SIG-M5 treated with dmso at 0.1 percent for 504 hours (cell line): ENCODE results near the gene SPNS2.

Experiments
- DNase-seq: peaks from one replicate; lab custom pipeline; 2025; ENCODE audit not compliant: unreplicated experiment; lab: John Stamatoyannopoulos, UW

Gene SPNS2

DNA sequence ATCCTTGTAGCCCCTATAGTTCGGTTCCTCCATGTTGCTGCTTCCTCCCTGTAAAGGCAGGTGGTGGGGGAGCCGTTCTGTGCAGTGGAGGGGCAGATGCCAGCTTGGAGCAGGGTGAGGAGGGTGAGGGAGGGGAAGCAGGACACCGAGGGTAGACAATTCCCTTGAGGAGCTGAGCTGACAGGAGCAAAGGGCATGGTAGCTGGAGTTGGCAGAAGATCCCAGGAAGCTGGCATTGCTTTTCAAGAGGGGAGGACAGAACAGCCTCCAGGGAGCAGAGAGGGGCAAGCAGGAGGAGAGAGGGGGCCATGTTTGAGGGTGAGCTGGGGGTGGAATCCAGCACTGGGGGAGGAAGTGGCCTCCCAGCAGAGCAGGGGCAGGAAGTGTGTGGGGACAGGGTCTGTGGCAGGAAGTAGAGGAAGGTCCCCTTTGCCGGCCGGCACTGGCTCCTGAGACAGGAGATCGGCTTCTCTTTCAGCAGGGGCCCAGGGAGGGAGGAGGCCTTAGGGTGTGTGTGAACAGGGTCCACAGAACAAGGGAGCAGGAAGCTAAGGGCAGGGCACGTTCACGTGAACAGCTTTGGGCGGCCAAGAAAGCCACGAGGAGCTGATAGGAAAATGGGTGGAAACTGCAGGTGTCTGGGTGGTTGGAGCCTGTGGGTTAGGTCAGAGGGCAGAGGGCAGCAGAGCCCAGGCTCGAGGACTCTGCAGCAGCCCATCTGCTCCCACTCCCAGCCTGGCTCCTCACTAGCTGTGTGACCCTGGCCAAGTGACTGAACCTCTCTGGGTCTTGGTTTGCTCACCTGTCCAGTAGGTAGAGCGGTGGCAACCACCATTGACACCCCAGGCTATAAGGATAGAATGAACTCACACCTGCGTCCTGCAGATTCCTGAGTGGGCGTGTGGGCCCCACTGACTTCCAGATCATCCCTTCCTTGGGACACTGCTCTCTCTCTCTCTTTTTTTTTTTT lies 17.5 kb upstream of the SPNS2 start:
- DNase-seq: peak; percentile 51

DNA sequence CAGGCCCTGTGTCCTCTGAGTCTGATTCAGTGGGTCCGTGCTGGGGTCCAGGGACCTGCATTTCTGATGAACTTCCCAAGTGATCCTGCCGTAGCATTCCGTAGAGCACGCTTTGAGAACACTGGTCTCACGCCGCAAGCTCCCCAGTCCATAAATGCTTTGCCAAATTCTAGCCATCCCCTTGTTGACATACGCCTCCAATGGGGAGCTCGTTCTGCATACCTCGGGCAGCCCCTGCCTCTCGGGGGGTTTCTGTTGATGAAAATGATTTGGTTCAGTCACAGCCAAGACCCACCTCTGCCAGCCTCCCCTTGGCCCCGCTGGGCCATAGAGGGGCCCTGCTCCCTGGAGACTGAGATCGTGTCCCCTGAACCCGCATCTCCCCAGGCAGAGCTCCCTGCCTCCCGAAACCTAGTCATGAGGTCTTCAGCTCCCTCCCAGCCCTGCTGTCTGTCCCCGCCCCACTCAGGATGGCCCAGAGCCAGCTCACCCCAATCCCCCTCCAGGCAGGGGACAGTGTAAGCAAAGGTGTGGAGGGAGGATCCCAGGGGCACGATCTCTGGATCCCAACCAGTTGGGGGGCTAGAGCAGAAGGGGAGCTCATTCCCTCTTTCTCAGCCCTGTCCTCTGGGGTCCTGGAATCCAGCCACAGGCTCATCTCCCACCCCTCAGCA lies 16.2 kb upstream of the SPNS2 start:
- no peak for DNase-seq

DNA sequence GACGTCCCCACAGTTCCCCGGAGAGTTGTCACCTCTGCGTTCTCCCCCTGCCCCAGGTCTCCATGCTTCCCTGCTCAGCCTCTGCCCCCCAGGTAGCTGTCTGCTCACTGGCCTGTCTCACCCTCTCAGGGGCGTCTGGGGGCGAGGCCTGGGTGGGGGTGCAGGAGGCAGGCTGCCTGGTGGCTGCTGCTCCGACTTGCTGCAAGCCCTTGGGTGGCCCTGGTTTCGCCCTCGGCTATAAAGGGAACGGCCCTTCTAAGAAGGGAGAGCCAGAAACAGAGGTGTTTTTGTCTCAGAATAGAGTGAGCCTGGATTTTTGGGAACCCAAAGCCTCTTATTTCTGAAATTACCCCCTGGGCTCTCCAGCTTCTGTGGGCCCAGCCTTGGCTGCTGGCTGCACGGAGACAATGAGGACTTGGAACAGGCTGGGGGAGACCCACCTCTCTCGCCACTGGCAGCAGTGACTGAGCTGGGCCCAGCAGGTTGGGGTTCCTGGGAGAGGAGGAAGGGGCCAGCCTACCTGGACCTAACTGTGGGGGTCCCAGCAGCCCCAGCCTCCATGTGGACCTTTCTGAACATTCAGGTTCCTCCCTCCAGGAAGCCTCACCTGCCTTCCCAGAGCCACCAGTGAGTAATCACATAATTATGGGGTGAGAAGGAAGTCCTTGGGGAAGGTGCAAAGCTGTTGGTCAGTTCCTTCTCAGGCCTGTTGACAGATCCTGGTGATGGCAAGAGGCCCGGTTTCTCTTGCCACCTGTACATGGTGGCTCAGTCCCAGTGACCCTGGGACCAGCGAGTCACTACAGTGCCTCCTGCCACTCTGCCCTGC lies 15.5 kb upstream of the SPNS2 start:
- DNase-seq: peak; percentile 21

DNA sequence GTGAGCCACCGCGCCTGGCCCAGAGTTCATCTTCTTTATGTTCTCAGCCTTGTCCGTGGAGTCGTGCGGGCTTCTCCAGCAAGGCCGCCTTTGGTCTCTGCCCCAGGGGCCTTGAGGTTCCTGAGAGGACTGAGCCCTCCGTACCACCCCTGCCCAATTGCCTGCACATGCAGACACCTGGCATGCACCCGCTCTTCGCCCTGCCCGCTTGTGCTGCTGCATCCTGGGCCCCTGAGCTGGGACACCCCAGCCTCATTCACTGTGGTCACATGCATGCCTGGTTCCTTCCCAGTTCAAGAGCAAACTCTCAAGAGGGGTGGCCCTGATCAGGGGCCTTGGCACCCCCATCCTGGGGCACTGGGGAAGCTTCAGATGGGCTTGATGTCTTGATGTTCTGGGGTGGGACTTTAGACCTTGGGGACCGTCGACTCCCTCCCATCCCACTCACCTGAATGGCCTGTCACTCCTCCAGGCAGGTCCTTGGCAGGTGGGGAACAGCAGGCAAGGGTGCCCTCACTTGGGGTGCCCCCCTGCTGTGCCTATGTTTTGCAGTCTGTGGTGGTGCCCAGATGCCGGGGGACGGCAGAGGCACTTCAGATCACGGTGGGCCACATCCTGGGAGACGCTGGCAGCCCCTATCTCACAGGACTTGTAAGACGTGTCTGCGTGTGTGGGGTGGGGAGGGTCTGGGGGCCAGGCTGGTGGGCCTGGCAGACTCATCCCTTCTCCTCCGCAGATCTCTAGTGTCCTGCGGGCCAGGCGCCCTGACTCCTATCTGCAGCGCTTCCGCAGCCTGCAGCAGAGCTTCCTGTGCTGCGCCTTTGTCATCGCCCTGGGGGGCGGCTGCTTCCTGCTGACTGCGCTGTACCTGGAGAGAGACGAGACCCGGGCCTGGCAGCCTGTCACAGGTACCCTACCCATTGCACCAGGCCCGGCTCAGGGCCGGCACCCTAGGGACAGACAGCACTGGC lies 12.7 kb upstream of the SPNS2 start:
- DNase-seq: no peak

DNA sequence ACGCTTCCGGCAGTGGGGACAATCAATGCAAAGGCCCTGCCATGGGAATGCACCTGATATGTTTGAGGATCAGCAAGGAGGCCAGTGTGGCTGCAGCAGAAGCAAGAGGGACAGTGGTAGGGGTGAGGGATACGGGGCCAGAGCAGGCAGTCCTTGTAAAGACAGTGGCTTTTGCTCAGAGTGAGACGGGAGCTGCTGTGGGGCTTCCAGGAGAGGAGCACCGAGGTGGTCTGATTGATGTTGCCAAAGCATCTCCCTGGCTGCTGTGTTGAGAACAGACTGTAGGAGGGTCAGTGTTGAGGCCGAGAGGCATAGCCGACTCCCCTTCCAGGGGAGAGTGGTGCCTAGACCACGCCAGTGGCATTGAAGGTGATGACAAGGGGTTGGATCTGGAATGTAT lies 11.4 kb upstream of the SPNS2 start:
- DNase-seq: no peak

DNA sequence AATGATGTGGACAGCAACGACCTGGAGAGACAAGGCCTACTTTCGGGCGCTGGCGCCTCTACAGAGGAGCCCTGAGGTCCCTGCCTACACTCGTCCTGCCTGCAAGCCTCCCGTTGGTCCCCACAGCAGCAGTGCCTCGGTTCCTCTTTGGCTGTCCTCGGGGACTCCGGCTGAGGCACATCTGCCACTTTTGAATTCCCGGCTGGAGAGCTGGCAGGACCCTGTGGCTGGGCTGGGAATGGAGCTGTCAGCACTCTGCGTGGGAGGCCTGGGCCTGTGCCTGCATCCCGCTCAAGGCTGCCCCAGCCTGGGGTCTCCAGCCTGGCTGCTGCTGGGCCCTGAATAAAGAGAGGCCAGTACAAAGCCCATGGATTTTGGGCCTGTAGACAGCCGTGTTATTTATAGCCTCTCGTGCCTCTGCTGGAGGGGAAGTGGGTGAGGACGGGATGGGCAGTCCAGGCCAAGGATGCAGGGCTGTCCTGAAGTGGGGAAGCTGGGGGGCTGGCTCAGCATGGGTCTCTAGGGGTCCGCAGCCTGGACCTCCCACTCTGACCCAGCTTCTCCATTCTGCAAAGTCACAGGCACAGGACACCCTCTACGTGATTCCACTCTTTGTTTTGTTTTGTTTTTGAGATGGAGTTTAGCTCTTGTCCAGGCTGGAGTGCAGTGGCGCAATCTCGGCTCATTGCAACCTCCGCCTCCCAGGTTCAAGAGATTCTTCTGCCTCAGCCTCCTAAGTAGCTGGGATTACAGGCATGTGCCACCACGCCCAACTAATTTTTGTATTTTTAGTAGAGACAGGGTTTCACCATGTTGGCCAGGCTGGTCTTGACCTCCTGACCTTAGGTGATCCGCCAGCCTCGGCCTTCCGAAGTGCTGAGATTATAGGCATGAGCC lies 10.6 kb upstream of the SPNS2 start:
- DNase-seq: no peak

DNA sequence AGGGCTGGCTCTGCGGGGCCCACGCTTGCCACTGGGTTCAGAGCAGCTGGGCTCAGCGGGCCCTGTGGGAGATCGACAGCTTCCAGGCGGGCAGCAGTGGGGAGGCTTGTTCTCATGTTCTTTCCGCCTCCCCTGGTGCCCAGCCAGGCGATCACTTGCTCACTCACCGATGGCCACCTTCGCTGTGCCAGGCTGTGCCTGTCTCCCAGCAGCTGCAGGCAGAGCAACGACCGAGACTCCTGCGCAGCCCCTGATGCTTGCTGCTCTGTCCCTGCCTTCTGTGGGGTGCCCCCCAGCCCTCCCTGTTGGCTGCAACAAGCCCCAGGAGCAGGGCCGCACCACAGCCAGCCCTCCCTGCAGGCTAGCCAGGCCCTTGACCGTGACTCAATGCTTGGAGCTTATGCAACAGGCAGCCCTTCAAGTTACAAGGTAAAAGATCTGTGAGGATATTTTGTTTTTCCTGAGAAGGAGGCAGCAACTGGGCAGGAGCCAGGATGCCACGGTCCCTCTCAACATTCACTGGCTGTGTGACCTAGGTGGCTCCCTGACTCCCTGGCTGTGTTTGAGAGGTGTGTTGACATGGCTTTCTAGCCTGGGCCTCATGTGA lies 9.6 kb upstream of the SPNS2 start:
- DNase-seq: no peak

DNA sequence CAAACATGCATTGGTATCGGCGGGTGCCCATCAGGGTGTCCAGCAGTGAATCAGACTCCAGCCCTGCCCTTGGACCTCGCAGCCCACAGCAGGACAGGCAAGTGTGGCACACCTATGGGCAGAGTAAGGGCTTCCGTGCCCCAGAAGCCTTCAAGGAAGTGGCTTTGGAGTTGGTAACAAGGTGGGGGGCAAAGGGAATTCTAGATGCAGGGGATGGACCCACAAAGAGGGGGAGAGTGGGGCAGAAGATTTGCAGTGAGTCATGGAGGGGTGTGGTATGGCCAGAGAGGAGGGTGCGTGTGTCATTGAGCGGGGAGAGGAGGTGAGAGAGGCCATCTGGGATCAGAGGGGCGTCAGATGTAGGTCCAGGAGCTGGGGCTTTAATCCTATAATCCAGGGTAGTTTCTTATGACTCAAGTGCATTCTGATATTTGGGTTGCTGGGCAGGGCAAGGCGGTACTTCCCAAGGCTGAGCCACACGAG lies 8.5 kb upstream of the SPNS2 start:
- DNase-seq: no peak

DNA sequence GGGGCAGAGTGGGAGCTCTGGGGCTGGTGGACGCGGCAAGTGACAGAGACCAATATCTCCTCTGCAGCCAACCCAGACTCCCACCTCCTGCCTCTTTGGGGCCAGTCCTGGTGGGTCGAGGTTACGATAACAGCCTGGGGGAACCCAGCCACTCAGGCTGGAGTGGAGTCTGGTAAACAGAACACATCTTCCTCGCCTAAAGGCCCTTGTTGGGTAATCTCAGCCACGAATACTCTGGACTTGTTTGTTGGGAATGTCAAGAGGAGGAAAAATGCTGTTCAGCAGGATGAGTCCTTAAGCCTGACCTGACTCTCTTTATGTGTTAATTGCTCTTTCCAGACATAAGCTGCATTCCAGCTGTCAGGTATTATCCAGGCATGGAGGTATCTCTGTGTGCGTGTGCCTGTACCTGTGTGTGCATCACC lies 8.0 kb upstream of the SPNS2 start:
- no peak for DNase-seq

DNA sequence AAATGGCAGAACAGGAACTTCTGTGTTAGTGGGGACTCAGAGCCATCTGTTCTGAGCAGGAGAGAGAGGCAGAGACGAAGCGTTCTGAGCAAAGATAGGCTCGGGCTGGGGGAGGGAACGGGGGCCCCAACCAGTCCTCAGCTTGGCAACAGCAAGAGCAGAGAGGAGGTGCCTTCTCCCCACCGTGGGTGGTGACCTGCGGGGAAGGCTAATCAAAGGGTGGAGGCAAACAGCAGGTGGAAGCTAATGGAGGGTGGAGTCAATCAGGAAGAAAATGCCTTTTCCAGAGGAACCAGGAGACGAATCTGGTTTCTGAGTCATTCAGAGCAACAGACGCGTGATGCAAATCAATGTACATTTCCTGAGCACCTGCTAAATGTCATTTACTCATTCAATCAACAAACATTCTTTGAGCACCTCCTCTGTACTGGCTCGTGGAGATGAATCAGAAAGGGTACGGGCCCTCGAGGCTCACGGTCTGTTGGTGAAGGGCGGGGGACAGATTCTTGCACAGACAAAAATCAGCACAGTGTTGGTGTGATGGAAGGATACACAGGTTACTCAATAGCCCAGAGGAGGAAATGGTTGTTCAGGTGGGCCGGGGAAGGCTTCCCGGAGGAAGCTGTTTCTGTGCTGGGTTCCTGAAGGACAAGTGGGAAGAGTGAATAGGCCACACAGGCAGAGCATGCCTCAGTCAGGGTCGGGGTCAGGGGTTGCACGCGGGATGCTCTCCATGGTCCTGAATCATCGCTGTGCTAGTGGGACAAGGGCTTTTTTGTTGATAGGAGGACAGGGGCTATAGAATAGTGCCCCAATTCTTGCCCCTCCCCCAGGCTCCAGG lies 5.7 kb upstream of the SPNS2 start:
- peak; percentile 45 for DNase-seq

DNA sequence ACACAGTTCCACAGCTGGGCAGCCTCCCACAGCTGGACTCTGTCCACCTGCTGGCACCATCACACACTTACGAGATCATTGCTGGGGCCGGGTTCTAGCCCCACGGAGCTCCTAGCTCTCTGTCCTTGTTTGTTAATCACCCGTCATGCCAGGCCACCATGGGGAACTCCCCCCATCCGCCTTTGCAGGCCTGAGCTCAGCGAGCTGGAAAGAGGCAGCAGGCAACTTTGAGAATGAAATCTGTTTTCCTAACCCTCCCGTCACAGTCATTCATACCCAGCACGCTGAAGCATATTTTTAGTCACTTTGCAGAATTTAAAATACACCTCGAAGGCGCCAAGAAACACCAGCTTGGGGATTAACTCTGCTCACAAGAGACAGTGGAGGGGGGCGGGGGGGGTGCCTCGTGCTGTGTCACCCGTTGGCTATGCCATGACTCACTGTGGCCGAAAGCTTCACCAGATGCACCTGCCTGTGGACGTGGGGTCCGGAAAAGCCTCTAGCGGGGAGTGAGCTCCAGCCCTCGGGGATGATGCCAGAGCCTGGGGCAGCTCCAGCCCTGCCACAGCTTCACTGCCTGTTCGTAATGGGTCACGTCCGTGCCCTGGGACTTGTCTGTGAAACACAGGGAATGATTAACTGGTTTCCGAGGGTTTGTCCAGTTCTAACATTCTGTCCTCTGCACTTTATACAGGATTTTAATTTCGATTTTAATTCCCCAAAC lies 1.4 kb upstream of the SPNS2 start:
- DNase-seq: peak; percentile 33

DNA sequence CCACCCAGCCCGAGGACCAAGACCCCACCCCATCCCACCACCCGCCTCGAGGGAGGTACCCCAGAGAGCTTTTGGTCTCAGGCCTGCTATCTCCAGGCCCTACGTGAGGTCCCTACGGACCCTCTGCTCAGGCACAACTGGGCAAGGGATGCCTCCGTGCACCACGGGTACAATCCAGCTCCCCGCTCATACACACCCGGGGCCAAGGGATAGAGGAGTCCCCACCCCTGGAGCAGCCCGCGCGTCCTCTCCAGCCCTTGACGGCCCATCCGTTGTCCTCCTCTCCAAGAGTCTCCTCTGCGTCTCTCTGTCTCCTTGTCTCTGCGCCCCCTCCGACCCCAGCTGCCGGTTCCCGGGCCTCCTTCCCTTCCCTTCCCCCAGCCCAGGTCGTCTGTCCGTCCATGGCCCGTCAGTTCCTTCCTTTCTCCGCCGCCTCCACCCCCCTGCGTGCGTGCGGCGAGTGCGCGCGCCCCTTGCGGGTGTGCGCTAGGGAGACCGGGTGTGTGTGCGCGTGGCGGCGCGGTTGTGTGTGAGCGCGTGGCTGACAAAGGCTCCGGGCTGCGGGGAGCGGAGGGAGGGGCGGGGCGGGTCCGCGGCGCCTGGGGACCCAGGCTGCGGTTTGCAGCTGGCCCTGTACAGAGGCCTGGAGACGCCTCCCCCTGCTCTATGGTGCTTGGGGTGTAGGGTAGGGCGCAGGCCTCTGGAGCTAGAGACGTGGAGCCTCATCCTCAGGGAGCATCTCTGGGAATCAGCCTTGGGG lies 930 bp downstream of the SPNS2 start:
- peak; percentile 33 for DNase-seq

DNA sequence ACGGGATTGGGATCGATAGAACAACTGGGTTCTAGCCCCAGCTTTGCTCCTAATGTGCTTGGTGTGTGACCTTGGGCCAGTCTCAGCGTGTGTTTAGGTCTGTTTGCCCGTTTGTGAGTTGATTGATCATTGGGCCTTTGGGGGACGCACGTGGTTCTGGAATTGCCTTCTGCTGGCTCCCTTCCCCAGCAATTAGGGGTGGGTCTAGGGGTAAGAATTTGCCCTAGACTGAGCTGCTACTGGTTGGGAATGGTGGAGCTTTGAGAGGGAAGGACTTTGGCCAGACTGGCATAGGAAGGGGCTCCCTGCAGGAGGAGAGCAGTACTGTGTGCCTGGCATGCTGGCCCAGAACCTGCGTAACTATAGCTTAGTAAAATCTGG lies 1.5 kb downstream of the SPNS2 start:
- DNase-seq: no peak

DNA sequence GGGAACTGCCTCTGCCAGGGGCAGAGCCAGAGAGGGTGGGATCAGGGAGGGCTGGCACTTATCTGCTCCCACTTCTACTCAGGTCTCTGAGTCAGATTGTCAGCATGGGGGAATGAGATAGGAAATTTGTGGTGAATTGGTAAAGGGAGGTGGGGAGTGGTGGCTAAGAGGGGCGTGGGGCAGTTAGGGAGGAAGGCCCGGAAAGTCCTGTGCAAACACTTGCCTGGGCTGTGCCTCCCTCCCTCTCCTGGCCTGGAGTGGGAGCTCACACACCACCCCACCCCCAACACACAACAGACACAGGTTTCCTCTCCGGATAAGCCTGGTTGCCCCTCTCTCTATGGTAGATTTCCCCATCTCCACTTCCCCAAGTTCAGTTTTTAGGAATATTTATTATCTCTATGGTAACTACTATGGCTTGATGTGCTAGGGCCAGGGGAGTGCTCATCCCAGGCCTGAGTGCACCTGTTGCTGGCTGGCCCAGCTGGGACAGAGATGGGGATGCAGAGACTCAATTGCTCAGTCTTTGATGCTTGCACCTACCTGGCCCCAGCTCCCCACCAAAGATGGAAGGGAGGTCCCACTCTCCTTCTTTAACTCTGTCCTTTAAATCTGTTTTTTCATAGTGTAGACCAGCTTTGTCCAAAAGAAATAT lies 2.7 kb downstream of the SPNS2 start:
- DNase-seq: no peak

DNA sequence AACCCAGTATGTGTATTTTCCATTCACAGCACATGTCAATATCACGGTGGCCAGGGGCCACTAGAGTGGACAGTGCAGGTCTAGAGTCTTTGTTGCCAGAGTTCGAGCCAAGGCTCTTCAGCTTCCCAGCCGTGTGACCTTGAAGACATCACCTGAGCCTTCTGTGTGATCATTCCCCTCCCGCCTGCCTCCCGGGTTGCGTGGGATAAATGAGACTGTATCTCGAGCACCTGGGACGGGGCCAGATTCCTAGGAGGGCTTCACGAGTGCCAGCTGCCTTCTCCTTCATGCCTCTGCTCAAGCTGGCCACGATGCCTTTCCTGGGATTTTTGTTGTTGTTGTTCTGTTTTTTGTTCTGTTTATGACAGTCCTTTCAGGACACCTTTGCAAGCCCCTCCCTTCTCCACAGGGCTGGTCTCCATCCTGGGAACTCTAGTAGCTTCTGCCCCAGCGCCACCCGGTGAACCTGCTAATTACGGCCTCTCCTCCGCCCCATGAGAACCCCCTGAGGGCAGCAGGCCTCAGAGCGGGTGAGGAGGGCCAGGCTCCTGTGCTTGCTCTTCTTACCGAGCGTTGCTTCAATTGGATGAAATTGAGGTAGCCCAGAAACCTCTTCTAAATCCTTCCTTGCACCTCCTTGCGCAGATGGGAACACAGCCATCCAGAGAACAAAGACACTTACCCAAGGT lies 3.9 kb downstream of the SPNS2 start:
- DNase-seq: no peak
